ENCODE results near the gene IL17REL. TPM values are rescaled to one million over a fixed set of nuclear protein-coding genes. Genes with fewer than 3 reads are reported as not detected.

Gene IL17REL
- total and polyA plus RNA-seq, 2 of the 13 experiments (the other 11 are each of a cell fraction or from before 2014, with no cell fraction given) = not detected

DNA sequence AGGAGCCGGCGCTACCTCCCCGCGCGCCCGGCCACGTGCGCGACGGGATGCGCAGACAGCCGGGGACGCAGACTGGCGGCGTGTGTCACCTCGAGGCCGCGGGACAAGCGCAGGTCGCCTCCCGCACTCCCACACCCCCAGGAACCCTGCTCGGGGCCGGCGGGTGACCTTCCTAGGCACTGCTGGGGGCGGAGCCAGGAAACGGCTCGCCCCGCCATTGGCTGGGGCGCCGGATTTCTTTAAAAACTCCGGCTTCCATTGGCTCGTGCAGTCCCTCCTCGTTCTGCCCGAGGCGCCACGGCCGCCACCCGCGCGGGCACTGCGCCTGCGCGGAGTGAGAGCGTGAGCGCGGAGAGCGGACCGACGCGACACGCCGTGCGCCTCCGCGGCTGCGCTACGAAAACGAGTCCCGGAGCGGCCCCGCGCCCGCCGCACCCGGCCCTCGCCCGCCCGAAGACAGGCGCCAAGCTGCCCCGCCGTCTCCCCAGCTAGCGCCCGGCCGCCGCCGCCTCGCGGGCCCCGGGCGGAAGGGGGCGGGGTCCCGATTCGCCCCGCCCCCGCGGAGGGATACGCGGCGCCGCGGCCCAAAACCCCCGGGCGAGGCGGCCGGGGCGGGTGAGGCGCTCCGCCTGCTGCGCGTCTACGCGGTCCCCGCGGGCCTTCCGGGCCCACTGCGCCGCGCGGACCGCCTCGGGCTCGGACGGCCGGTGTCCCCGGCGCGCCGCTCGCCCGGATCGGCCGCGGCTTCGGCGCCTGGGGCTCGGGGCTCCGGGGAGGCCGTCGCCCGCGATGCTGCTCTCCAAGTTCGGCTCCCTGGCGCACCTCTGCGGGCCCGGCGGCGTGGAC, 52.2 kb downstream of the IL17REL start, which contains the start of gene PIM3 (continued):
- TF ChIP-seq, protein P1, sequence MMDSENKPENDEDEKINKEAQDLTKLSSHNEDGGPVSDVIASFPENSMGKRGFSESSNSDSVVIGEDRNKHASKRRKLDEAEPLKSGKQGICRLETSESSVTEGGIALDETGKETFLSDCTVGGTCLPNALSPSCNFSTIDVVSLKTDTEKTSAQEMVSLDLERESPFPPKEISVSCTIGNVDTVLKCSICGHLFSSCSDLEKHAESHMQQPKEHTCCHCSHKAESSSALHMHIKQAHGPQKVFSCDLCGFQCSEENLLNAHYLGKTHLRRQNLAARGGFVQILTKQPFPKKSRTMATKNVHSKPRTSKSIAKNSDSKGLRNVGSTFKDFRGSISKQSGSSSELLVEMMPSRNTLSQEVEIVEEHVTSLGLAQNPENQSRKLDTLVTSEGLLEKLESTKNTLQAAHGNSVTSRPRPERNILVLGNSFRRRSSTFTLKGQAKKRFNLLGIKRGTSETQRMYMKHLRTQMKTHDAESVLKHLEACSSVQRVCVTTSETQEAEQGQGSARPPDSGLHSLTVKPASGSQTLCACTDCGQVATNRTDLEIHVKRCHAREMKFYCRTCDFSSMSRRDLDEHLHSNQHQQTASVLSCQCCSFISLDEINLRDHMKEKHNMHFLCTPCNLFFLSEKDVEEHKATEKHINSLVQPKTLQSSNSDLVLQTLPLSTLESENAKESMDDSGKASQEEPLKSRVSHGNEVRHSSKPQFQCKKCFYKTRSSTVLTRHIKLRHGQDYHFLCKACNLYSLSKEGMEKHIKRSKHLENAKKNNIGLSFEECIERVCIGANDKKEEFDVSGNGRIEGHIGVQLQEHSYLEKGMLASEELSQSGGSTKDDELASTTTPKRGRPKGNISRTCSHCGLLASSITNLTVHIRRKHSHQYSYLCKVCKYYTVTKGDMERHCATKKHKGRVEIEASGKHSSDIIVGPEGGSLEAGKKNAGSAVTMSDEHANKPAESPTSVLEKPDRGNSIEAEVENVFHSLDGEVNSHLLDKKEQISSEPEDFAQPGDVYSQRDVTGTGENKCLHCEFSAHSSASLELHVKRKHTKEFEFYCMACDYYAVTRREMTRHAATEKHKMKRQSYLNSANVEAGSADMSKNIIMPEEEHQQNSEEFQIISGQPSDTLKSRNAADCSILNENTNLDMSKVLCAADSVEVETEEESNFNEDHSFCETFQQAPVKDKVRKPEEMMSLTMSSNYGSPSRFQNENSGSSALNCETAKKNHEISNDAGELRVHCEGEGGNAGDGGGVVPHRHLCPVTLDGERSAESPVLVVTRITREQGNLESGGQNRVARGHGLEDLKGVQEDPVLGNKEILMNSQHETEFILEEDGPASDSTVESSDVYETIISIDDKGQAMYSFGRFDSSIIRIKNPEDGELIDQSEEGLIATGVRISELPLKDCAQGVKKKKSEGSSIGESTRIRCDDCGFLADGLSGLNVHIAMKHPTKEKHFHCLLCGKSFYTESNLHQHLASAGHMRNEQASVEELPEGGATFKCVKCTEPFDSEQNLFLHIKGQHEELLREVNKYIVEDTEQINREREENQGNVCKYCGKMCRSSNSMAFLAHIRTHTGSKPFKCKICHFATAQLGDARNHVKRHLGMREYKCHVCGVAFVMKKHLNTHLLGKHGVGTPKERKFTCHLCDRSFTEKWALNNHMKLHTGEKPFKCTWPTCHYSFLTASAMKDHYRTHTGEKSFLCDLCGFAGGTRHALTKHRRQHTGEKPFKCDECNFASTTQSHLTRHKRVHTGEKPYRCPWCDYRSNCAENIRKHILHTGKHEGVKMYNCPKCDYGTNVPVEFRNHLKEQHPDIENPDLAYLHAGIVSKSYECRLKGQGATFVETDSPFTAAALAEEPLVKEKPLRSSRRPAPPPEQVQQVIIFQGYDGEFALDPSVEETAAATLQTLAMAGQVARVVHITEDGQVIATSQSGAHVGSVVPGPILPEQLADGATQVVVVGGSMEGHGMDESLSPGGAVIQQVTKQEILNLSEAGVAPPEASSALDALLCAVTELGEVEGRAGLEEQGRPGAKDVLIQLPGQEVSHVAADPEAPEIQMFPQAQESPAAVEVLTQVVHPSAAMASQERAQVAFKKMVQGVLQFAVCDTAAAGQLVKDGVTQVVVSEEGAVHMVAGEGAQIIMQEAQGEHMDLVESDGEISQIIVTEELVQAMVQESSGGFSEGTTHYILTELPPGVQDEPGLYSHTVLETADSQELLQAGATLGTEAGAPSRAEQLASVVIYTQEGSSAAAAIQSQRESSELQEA (CRISPR knock-in tag; IDR thresholded peaks at IDR 0.05; ENCODE audit: not compliant biosample characterization) = no peak
- TF ChIP-seq REPIN1 (CRISPR knock-in tag; IDR thresholded peaks at IDR 0.05; ENCODE audit: borderline replicate concordance, low read depth) (peak; percentile 57; the same call in 1 of the 2 replicates), ZSCAN21 (CRISPR knock-in tag; IDR thresholded peaks at IDR 0.05; ENCODE audit: borderline replicate concordance) (peak; percentile 81; the same call in 1 of the 2 replicates), MTF2 (CRISPR knock-in tag; IDR thresholded peaks at IDR 0.05; ENCODE audit: borderline replicate concordance) (peak; percentile 68; the same call in 1 of the 2 replicates), CCDC6 (CRISPR knock-in tag; IDR thresholded peaks at IDR 0.05) (peak; percentile 89), NR2F6 (IDR thresholded peaks at IDR 0.05) (no peak), NR2F6 (CRISPR knock-in tag; IDR thresholded peaks at IDR 0.05) (peak; percentile 45; the same call in 1 of the 2 replicates), SOX6 (IDR thresholded peaks at IDR 0.05) (no peak), SOX6 (CRISPR knock-in tag; IDR thresholded peaks at IDR 0.05) (no peak), KDM5B (CRISPR knock-in tag; IDR thresholded peaks at IDR 0.05; ENCODE audit: borderline replicate concordance) (peak; percentile 96), ZNF879 (CRISPR knock-in tag; IDR thresholded peaks at IDR 0.05) (peak; percentile 96), RFXANK (CRISPR knock-in tag; IDR thresholded peaks at IDR 0.05) (no peak), CENPX (CRISPR knock-in tag; IDR thresholded peaks at IDR 0.05) (no peak)
- TF ChIP-seq, protein P2, sequence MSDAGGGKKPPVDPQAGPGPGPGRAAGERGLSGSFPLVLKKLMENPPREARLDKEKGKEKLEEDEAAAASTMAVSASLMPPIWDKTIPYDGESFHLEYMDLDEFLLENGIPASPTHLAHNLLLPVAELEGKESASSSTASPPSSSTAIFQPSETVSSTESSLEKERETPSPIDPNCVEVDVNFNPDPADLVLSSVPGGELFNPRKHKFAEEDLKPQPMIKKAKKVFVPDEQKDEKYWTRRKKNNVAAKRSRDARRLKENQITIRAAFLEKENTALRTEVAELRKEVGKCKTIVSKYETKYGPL (CRISPR knock-in tag; IDR thresholded peaks at IDR 0.05) = no peak; the same call in 1 of the 2 replicates
- TF ChIP-seq, protein P3, sequence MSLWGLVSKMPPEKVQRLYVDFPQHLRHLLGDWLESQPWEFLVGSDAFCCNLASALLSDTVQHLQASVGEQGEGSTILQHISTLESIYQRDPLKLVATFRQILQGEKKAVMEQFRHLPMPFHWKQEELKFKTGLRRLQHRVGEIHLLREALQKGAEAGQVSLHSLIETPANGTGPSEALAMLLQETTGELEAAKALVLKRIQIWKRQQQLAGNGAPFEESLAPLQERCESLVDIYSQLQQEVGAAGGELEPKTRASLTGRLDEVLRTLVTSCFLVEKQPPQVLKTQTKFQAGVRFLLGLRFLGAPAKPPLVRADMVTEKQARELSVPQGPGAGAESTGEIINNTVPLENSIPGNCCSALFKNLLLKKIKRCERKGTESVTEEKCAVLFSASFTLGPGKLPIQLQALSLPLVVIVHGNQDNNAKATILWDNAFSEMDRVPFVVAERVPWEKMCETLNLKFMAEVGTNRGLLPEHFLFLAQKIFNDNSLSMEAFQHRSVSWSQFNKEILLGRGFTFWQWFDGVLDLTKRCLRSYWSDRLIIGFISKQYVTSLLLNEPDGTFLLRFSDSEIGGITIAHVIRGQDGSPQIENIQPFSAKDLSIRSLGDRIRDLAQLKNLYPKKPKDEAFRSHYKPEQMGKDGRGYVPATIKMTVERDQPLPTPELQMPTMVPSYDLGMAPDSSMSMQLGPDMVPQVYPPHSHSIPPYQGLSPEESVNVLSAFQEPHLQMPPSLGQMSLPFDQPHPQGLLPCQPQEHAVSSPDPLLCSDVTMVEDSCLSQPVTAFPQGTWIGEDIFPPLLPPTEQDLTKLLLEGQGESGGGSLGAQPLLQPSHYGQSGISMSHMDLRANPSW (CRISPR knock-in tag; IDR thresholded peaks at IDR 0.05; ENCODE audit: borderline replicate concordance) = no peak; the same call in 1 of the 2 replicates
- TF ChIP-seq, protein P4, sequence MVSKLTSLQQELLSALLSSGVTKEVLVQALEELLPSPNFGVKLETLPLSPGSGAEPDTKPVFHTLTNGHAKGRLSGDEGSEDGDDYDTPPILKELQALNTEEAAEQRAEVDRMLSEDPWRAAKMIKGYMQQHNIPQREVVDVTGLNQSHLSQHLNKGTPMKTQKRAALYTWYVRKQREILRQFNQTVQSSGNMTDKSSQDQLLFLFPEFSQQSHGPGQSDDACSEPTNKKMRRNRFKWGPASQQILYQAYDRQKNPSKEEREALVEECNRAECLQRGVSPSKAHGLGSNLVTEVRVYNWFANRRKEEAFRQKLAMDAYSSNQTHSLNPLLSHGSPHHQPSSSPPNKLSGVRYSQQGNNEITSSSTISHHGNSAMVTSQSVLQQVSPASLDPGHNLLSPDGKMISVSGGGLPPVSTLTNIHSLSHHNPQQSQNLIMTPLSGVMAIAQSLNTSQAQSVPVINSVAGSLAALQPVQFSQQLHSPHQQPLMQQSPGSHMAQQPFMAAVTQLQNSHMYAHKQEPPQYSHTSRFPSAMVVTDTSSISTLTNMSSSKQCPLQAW (CRISPR knock-in tag; IDR thresholded peaks at IDR 0.05) = peak; percentile 55; the same call in 1 of the 2 replicates

All from HepG2 (cell line).